ENCODE results near the gene TMIGD1. TPM values are rescaled to one million over a fixed set of nuclear protein-coding genes. Genes with fewer than 3 reads are reported as not detected.

The TMIGD1 gene
- total RNA-seq, 2 experiments from 2014 or later: not detected

- Mint-ChIP-seq H3K27me3 (no peaks in the 10 kb centered on the region), H3K9me3 (peaks cover 15% of the 10 kb centered on the region), H3K4me1 (ENCODE audit: low read depth) (peaks cover 29% of the 10 kb centered on the region), H3K36me3 (ENCODE audit: low read depth) (peaks cover 3% of the 10 kb centered on the region), H3K4me3 (no peak overlapping the region), H3K27ac (no peak overlapping the region)
- POLR2A ChIA-PET: no interaction called here
- intact Hi-C loops (cut with micrococcal nuclease): no loop called here
- ATAC-seq (no peak), DNase-seq (no peak)
- TF ChIP-seq, protein P1, sequence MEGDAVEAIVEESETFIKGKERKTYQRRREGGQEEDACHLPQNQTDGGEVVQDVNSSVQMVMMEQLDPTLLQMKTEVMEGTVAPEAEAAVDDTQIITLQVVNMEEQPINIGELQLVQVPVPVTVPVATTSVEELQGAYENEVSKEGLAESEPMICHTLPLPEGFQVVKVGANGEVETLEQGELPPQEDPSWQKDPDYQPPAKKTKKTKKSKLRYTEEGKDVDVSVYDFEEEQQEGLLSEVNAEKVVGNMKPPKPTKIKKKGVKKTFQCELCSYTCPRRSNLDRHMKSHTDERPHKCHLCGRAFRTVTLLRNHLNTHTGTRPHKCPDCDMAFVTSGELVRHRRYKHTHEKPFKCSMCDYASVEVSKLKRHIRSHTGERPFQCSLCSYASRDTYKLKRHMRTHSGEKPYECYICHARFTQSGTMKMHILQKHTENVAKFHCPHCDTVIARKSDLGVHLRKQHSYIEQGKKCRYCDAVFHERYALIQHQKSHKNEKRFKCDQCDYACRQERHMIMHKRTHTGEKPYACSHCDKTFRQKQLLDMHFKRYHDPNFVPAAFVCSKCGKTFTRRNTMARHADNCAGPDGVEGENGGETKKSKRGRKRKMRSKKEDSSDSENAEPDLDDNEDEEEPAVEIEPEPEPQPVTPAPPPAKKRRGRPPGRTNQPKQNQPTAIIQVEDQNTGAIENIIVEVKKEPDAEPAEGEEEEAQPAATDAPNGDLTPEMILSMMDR (IDR thresholded peaks at IDR 0.05): no peak
- CTCF ChIA-PET: interaction anchor here (1.1 to 2.0 kb wide), 5 partner anchors 9 to 51 kb away, joined by 3 to 10 read pairs (median 4); no protein-coding TSS in a partner anchor
These were observed 28.0 kb upstream of the TMIGD1 start for GRCh38 chr17:30361766-30362279.

- intact Hi-C loops (cut with micrococcal nuclease): no loop called here
- Mint-ChIP-seq H3K27ac (no peak overlapping the region), H3K27me3 (no peaks in the 10 kb centered on the region), H3K36me3 (ENCODE audit: low read depth) (peaks cover 3% of the 10 kb centered on the region), H3K4me1 (ENCODE audit: low read depth) (peaks cover 21% of the 10 kb centered on the region), H3K4me3 (no peak overlapping the region), H3K9me3 (peaks cover 15% of the 10 kb centered on the region)
- ATAC-seq (no peak), DNase-seq (no peak)
- ChIA-PET POLR2A (no interaction called here), CTCF (no interaction called here)
- TF ChIP-seq, protein P1 (IDR thresholded peaks at IDR 0.05): no peak
These were observed 26.4 kb upstream of the TMIGD1 start for GRCh38 chr17:30360086-30360808.

GRCh38 chr17:30358055-30358760 is 24.4 kb upstream of the TMIGD1 start:
- H3K27ac Mint-ChIP-seq: no peak overlapping the region

GRCh38 chr17:30357476-30357875 is 23.6 kb upstream of the TMIGD1 start:
- intact Hi-C loops (cut with micrococcal nuclease): no loop called here
- peaks cover 8% of the 10 kb centered on the region for H3K9me3 Mint-ChIP-seq
- no peak overlapping the region for H3K27ac Mint-ChIP-seq
- TF ChIP-seq, protein P1 (IDR thresholded peaks at IDR 0.05): no peak
- no peak overlapping the region for H3K4me3 Mint-ChIP-seq
- H3K36me3 Mint-ChIP-seq (ENCODE audit: low read depth): peaks cover 3% of the 10 kb centered on the region
- ChIA-PET CTCF (interaction anchor here (0.7 to 1.7 kb wide), 4 partner anchors 14 to 20 kb away, joined by 3 to 10 read pairs (median 5); no protein-coding TSS in a partner anchor), POLR2A (interaction anchor here (1.0 kb wide), 1 partner anchor 22 kb away, joined by 3 read pairs; no protein-coding TSS in a partner anchor)
- ATAC-seq: no peak
- no peak for DNase-seq
- no peaks in the 10 kb centered on the region for H3K27me3 Mint-ChIP-seq
- peaks cover 13% of the 10 kb centered on the region for H3K4me1 Mint-ChIP-seq (ENCODE audit: low read depth)

More at GRCh38 chr17:30358055-30358760, 24.4 kb upstream of the TMIGD1 start:
- H3K36me3 Mint-ChIP-seq (ENCODE audit: low read depth): peaks cover 3% of the 10 kb centered on the region
- H3K9me3 Mint-ChIP-seq: peaks cover 11% of the 10 kb centered on the region
- no peak for ATAC-seq
- intact Hi-C loops (cut with micrococcal nuclease): no loop called here
- H3K27me3 Mint-ChIP-seq: no peaks in the 10 kb centered on the region
- TF ChIP-seq, protein P1 (IDR thresholded peaks at IDR 0.05): no peak
- no peak for DNase-seq
- CTCF ChIA-PET: interaction anchor here (0.9 to 1.4 kb wide), 7 partner anchors 13 to 233 kb away, joined by 3 to 10 read pairs (median 3); partner anchors contain the start of gene TMIGD1
- no peak overlapping the region for H3K4me3 Mint-ChIP-seq
- H3K4me1 Mint-ChIP-seq (ENCODE audit: low read depth): peaks cover 16% of the 10 kb centered on the region
- POLR2A ChIA-PET: interaction anchor here (0.5 to 0.6 kb wide), 2 partner anchors 1525 to 1750 kb away, joined by 3 read pairs; no protein-coding TSS in a partner anchor

Data from activated CD8-positive, alpha-beta T cell treated with anti-CD3 and anti-CD28 coated beads for 36 hours (primary cell).